SU-DHL-6 (cell line): ENCODE measurements around the gene P3H1.

Experiments used
- H2AFZ ChIP-seq: fragments of 200-600 bp; sonication (generic); 2 replicates; pipeline ENCODE4 v1.6.1; 2014; ENCODE audit warnings: low read depth, mild to moderate bottlenecking, moderate library complexity, mixed read lengths, antibody characterized with exemption, low read length; ENCODE audit not compliant: severe bottlenecking
- H3F3A ChIP-seq: fragments of 200-600 bp; shearing (Covaris generic); 2 replicates; pipeline ENCODE4 v1.6.0; 2016; ENCODE audit warnings: antibody characterized with exemption, mild to moderate bottlenecking; ENCODE audit not compliant: insufficient read depth
- H3K27ac ChIP-seq: fragments of 200-600 bp; sonication (generic); 2 replicates; pipeline ENCODE4 v1.5.1; 2016; ENCODE audit warnings: low read depth, mild to moderate bottlenecking, low read length, moderate library complexity, mixed read lengths
- H3K27me3 ChIP-seq: fragments of 200-600 bp; sonication (generic), shearing (Covaris generic); 2 replicates; pipeline ENCODE4 v1.6.0; 2014; ENCODE audit warnings: mild to moderate bottlenecking, low read length
- H3K36me3 ChIP-seq: fragments of 200-600 bp; sonication (generic); 2 replicates; pipeline ENCODE4 v1.6.1; 2014; ENCODE audit warnings: mild to moderate bottlenecking, low read length, mixed read lengths
- H3K4me2 ChIP-seq: fragments of 300-600, 200-600 bp; shearing (Covaris generic), sonication (generic); 2 replicates; pipeline ENCODE4 v1.6.0; 2014; ENCODE audit warnings: low read length, low read depth, mild to moderate bottlenecking; ENCODE audit not compliant: poor library complexity, severe bottlenecking
- H3K4me3 ChIP-seq: fragments of 200-600 bp; sonication (generic); 2 replicates; pipeline ENCODE4 v1.5.1; 2014; ENCODE audit warnings: antibody characterized with exemption, low read length, mild to moderate bottlenecking, mixed read lengths; ENCODE audit not compliant: insufficient read depth, poor library complexity, severe bottlenecking
- H3K79me2 ChIP-seq: fragments of 200-600 bp; sonication (generic); 2 replicates; pipeline ENCODE4 v1.6.1; 2014; ENCODE audit warnings: mild to moderate bottlenecking, low read length, moderate library complexity; ENCODE audit not compliant: insufficient read depth
- H3K9ac ChIP-seq: fragments of 200-600 bp; sonication (generic); 2 replicates; pipeline ENCODE4 v1.7.0; 2014; ENCODE audit warnings: mild to moderate bottlenecking, low read length
- H3K9me2 ChIP-seq: fragments of 200-600 bp; sonication (generic); replicated peaks from 2 replicates; pipeline ENCODE4 v1.6.1; 2014; ENCODE audit warnings: low read length; ENCODE audit not compliant: insufficient read depth
- H3K9me3 ChIP-seq: fragments of 200-600 bp; sonication (generic); 2 replicates; pipeline ENCODE4 v1.6.1; 2014; ENCODE audit warnings: low read length, mixed read lengths; ENCODE audit not compliant: insufficient read depth
- H4K20me1 ChIP-seq: fragments of 200-600 bp; sonication (generic); 2 replicates; pipeline ENCODE4 v1.6.1; 2014; ENCODE audit warnings: low read depth, mild to moderate bottlenecking, antibody characterized with exemption, low read length, moderate library complexity, mixed read lengths
- EZH2phosphoT487 ChIP-seq: fragments of 200-600 bp; sonication (generic), shearing (Covaris generic); conservative IDR thresholded peaks from 2 replicates; pipeline ENCODE4 v1.6.1; 2018; ENCODE audit warnings: mild to moderate bottlenecking, antibody characterized with exemption, low read length, moderate library complexity, mixed read lengths
- TF ChIP-seq, protein P1 (sequence below): fragments of 200-600 bp; sonication (generic); IDR thresholded peaks from one replicate; pipeline ENCODE4 v1.5.1; 2017; ENCODE audit warnings: antibody characterized with exemption, mild to moderate bottlenecking, low read length, moderate library complexity; ENCODE audit not compliant: insufficient read depth, poor library complexity, severe bottlenecking

P3H1 gene

DNA sequence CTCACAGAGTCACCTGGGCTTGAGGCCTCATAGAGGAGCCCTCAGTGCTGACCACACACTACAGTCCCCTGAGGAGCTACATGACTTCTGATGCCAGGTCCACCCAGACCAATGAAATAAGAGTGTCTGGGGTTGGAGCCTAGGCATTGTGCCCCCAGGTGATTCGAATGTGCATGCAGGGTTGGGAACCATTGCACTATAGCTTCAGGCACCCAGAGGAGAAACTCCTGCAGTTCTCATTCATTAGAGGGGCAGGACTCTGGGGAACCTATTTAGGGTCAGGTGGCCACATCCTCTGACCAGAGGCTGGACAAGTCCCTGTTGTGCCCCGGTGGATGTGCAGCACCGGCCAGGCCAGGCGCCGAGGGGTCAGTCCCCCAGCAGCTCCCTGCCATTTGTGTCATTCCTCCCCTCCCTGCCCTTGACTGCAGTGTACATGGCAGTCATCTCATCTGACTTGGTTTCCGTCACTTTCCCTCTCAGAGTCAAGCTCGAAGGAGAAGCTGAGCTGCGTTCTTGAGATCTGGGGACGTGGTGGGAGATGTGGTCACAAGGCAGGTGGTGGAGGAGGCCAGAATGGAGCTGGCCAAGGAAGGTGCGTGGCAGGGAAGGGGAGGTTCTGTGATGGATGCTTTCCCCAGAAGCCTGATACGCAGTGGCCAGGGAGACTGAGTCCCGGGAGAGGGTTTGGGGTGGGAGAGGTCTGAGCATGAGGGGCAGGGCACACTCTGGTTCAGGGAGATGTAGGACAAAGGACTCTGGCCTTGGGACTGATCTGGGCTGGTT lies 33.2 kb downstream of the P3H1 start:
- H3K4me2 ChIP-seq, result no peak overlapping the region

DNA sequence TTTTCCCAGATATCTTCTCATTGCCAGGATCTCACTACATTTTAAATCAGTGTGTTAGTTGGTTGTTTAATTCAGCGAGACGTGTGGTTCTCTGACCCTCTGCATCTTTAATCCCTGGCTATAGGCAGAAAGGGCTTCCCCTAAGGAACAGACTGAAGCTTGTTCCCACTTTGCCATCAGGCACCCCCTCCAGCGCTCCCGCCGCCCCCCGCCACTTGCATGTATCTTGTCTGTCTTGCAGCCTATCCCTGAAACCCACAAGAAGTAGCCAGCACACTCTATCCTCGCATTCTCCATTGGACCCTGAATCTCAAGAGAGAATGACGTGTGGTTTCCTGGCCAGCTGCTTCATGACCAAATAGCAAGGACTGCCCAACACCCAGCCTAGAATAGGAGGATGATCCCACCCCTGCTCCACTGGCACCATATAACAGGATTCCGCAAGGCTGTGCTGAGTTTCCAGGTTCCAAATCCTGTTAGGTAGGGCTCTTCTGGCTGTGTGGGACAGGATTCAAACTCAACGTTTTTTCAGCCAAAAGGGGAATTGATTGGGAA lies 34.6 kb downstream of the P3H1 start:
- Histone ChIP-seq H3F3A (no peaks in the 10 kb centered on the region), H3K36me3 (no peaks in the 10 kb centered on the region), H3K9ac (no peak overlapping the region), H4K20me1 (no peaks in the 10 kb centered on the region), H2AFZ (no peak overlapping the region), H3K9me3 (no peaks in the 10 kb centered on the region), H3K9me2 (no peaks in the 10 kb centered on the region), H3K4me3 (no peak overlapping the region), H3K27ac (no peak overlapping the region), H3K79me2 (no peaks in the 10 kb centered on the region), H3K4me2 (no peak overlapping the region), H3K27me3 (no peaks in the 10 kb centered on the region)
- TF ChIP-seq, protein P1, sequence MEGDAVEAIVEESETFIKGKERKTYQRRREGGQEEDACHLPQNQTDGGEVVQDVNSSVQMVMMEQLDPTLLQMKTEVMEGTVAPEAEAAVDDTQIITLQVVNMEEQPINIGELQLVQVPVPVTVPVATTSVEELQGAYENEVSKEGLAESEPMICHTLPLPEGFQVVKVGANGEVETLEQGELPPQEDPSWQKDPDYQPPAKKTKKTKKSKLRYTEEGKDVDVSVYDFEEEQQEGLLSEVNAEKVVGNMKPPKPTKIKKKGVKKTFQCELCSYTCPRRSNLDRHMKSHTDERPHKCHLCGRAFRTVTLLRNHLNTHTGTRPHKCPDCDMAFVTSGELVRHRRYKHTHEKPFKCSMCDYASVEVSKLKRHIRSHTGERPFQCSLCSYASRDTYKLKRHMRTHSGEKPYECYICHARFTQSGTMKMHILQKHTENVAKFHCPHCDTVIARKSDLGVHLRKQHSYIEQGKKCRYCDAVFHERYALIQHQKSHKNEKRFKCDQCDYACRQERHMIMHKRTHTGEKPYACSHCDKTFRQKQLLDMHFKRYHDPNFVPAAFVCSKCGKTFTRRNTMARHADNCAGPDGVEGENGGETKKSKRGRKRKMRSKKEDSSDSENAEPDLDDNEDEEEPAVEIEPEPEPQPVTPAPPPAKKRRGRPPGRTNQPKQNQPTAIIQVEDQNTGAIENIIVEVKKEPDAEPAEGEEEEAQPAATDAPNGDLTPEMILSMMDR, result no peak
- no peak for TF ChIP-seq EZH2phosphoT487

More for the DNA sequence above, 33.2 kb downstream of the P3H1 start:
- Histone ChIP-seq H3K9ac (no peak overlapping the region), H2AFZ (no peak overlapping the region), H3K4me3 (no peak overlapping the region), H3K9me3 (no peaks in the 10 kb centered on the region), H4K20me1 (no peaks in the 10 kb centered on the region), H3F3A (no peaks in the 10 kb centered on the region), H3K36me3 (no peaks in the 10 kb centered on the region), H3K9me2 (no peaks in the 10 kb centered on the region), H3K27me3 (no peaks in the 10 kb centered on the region), H3K27ac (no peak overlapping the region), H3K79me2 (no peaks in the 10 kb centered on the region)
- no peak for TF ChIP-seq EZH2phosphoT487
- TF ChIP-seq, protein P1, result no peak

DNA sequence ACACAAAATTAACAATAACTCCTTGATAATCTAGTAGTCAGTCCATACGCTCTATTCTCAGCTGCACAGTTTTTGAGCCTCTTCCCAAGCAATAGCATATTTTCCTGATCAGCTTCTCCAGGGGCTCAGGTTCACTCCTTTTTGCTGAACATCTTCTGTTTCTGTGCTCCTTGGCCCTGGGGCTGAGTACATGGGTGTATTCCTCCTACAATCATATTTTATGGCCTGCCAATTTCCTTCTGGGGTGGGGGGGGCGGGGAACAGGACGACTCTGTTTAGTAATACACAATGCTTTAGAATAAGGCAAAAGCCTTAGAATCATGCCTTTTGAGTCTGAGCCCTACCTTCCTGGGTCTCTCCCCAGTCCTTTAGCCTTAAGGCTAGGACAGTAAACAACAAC lies 35.2 kb downstream of the P3H1 start:
- Histone ChIP-seq H3K4me2 (no peak overlapping the region), H3K27me3 (no peaks in the 10 kb centered on the region), H3F3A (no peaks in the 10 kb centered on the region), H2AFZ (no peak overlapping the region), H3K79me2 (no peaks in the 10 kb centered on the region), H3K27ac (no peak overlapping the region), H3K9me3 (no peaks in the 10 kb centered on the region), H3K4me3 (no peak overlapping the region), H3K9ac (no peak overlapping the region), H3K9me2 (no peaks in the 10 kb centered on the region), H4K20me1 (no peaks in the 10 kb centered on the region), H3K36me3 (no peaks in the 10 kb centered on the region)
- TF ChIP-seq, protein P1, result no peak
- TF ChIP-seq EZH2phosphoT487, result no peak
